ENCODE results near the gene CLDN25.

Gene CLDN25

DNA sequence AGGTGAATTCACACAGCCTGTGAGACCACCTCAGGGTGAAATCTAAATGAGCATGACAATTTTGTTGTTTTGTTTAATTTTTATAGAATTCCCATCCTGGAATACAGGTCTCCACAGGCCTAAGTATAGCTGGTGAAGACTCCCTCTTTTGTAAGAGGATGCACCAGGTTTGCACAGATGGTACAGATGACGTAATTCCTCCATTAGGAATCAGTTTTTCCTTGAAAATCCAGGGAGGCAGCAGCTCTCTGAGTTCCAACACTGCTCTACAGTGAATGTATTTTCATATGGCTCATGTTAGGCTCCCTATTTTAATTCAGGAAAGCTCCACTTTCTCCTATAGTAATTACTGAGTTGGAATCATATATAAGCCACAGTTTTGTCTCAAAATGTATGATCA is 48.6 kb downstream of the CLDN25 start:
- in situ Hi-C loops (cut with MboI; ENCODE audit: low sequenced_read_pairs, unreplicated experiment) = no loop called here
- TF ChIP-seq CTCF (IDR thresholded peaks at IDR 0.05; ENCODE audit: borderline replicate concordance, control extremely low read depth, extremely low read depth, insufficient read depth, missing control alignments) = no peak
- no peak for DNase-seq (ENCODE audit: low spot score)

DNA sequence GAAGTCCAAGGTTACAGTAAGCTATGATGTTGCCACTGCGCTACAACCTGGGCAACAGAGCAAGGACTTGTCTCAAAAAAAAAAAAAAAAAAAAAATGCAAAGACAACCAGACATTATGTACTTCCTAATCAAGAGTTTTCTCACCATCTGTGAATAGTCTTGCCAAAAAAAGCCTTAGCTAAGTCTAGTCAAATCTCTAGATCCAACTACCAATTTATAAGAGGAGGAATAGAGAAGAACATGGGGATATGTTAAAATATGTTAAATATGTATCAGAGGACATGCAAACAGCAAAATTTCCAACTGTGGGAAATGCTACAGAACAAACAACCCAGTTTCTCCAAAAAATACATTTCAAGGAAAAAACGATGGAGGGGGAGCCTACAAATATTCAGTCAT is 50.2 kb downstream of the CLDN25 start:
- in situ Hi-C loops (cut with MboI; ENCODE audit: low sequenced_read_pairs, unreplicated experiment) = no loop called here
- no peak for TF ChIP-seq CTCF (IDR thresholded peaks at IDR 0.05; ENCODE audit: borderline replicate concordance, control extremely low read depth, extremely low read depth, insufficient read depth, missing control alignments)
- no peak for DNase-seq (ENCODE audit: low spot score)
